ENCODE results near the gene TRMT1. TPM values are rescaled to one million over a fixed set of nuclear protein-coding genes. Genes with fewer than 3 reads are reported as not detected.

Gene TRMT1
- total and polyA plus RNA-seq, 3 donors from 2014 or later = 35.9 to 50.0 (median 44.8) TPM

- Histone ChIP-seq H3K9me3 (no peaks in the 10 kb centered on the region), H3K4me3 (peak overlapping the region in 1 of 2 donors; percentile 58), H3K27ac (peak overlapping the region; percentile 31 to 86), H3K36me3 (ENCODE audit: low read depth, missing control alignments) (no peaks in the 10 kb centered on the region), H3K4me1 (peaks cover 22% of the 10 kb centered on the region), H3K27me3 (no peaks in the 10 kb centered on the region)
- WGBS, 2 donors = 77 to 84% methylated on average over 11 to 12 of the region's 12 CpGs
- TF ChIP-seq CTCF (IDR thresholded peaks at IDR 0.05) = no peak
- TF ChIP-seq POLR2A (IDR thresholded peaks at IDR 0.05) = no peak
- intact Hi-C loops (cut with DNase I; ENCODE audit: low total_unique reads) = no loop called here
- no peak for DNase-seq
Observed at GRCh38 chr19:13100031-13100588, 16.4 kb downstream of the TRMT1 start.

- H3K36me3 ChIP-seq (ENCODE audit: low read depth, missing control alignments) = no peaks in the 10 kb centered on the region
- 32 to 52% methylated on average over 5 to 69 of the region's 77 CpGs for WGBS, 2 donors
- peak overlapping the region; percentile 75 to 86 for H3K27ac ChIP-seq
- H3K4me1 ChIP-seq = peaks cover 22% of the 10 kb centered on the region
- no peaks in the 10 kb centered on the region for H3K27me3 ChIP-seq
- TF ChIP-seq CTCF (IDR thresholded peaks at IDR 0.05) (no peak), POLR2A (IDR thresholded peaks at IDR 0.05) (no peak)
- peak; percentile 67 for DNase-seq
- intact Hi-C loops (cut with DNase I; ENCODE audit: low total_unique reads) = no loop called here
- H3K4me3 ChIP-seq = peak overlapping the region; percentile 41 to 58
- no peaks in the 10 kb centered on the region for H3K9me3 ChIP-seq
Observed at GRCh38 chr19:13099073-13099999, 17.2 kb downstream of the TRMT1 start.

- no peaks in the 10 kb centered on the region for H3K27me3 ChIP-seq
- peak overlapping the region; percentile 41 to 58 for H3K4me3 ChIP-seq
- intact Hi-C loops (cut with DNase I; ENCODE audit: low total_unique reads) = no loop called here
- no peaks in the 10 kb centered on the region for H3K9me3 ChIP-seq
- WGBS, 2 donors = 28 to 39% methylated on average over 36 to 53 of the region's 58 CpGs
- no peak for DNase-seq
- TF ChIP-seq CTCF (IDR thresholded peaks at IDR 0.05) (no peak), POLR2A (IDR thresholded peaks at IDR 0.05) (no peak)
- no peaks in the 10 kb centered on the region for H3K36me3 ChIP-seq (ENCODE audit: low read depth, missing control alignments)
- H3K4me1 ChIP-seq = peaks cover 28% of the 10 kb centered on the region
- H3K27ac ChIP-seq = peak overlapping the region; percentile 75 to 86
Observed at GRCh38 chr19:13098277-13099072, 18.1 kb downstream of the TRMT1 start.

GRCh38 chr19:13097463-13098258 lies 18.9 kb downstream of the TRMT1 start:
- 18 to 21% methylated on average over 39 to 53 of the region's 69 CpGs for WGBS, 2 donors
- peak; percentile 64 for DNase-seq
- Histone ChIP-seq H3K9me3 (no peaks in the 10 kb centered on the region), H3K4me1 (peaks cover 25% of the 10 kb centered on the region), H3K27ac (peak overlapping the region; percentile 75 to 86), H3K27me3 (no peaks in the 10 kb centered on the region), H3K4me3 (peak overlapping the region; percentile 41 to 58), H3K36me3 (ENCODE audit: low read depth, missing control alignments) (no peaks in the 10 kb centered on the region)
- intact Hi-C loops (cut with DNase I; ENCODE audit: low total_unique reads) = no loop called here
- no peak for TF ChIP-seq POLR2A (IDR thresholded peaks at IDR 0.05)
- TF ChIP-seq CTCF (IDR thresholded peaks at IDR 0.05) = no peak
